Neuronal stem cell (in vitro differentiated cells): ENCODE measurements around the gene SLC6A11.

Source experiments
- DNase-seq: peaks from one replicate; pipeline ENCODE4 v3.0.0-alpha.2; 2013; ENCODE audit warnings: low spot score
- H2AFZ ChIP-seq: one replicate; pipeline ENCODE4 v1.6.1; 2013; ENCODE audit warnings: mild to moderate bottlenecking, low read length, inconsistent platforms
- H2AK5ac ChIP-seq: 2 replicates; pipeline ENCODE4 v1.6.1; 2013; ENCODE audit warnings: low read depth, mild to moderate bottlenecking, inconsistent platforms, low read length, moderate library complexity, mixed read lengths
- H2BK120ac ChIP-seq: 2 replicates; pipeline ENCODE4 v1.6.1; 2013; ENCODE audit warnings: low read depth, mild to moderate bottlenecking, inconsistent platforms, low read length, moderate library complexity, mixed read lengths
- H2BK12ac ChIP-seq: one replicate; pipeline ENCODE4 v1.6.1; 2013; ENCODE audit warnings: low read length, inconsistent platforms
- H2BK15ac ChIP-seq: 2 replicates; pipeline ENCODE4 v1.6.1; 2013; ENCODE audit warnings: mild to moderate bottlenecking, low read length, inconsistent platforms, mixed read lengths
- H2BK5ac ChIP-seq: one replicate; pipeline ENCODE4 v1.6.1; 2013; ENCODE audit warnings: inconsistent platforms, mild to moderate bottlenecking, low read length, moderate library complexity
- H3K14ac ChIP-seq: one replicate; pipeline ENCODE4 v1.6.1; 2013; ENCODE audit warnings: low read length, inconsistent platforms
- H3K18ac ChIP-seq: 2 replicates; pipeline ENCODE4 v1.6.1; 2013; ENCODE audit warnings: low read length, inconsistent platforms
- H3K23ac ChIP-seq: 2 replicates; pipeline ENCODE4 v1.6.1; 2013; ENCODE audit warnings: low read depth, mild to moderate bottlenecking, mixed read lengths, low read length, inconsistent platforms; ENCODE audit not compliant: poor library complexity
- H3K27ac ChIP-seq: replicated peaks from 3 replicates; pipeline ENCODE4 v1.5.1; 2013; ENCODE audit warnings: low read length, inconsistent platforms
- H3K27me3 ChIP-seq, 3 experiments: 2 replicates each; pipeline ENCODE4 v1.6.1; 2013; ENCODE audit warnings: low read length in 3 of 3, mild to moderate bottlenecking in 2 of 3, inconsistent platforms in 1 of 3, low read depth in 1 of 3, mixed read lengths in 1 of 3, moderate library complexity in 1 of 3; ENCODE audit not compliant: control insufficient read depth in 3 of 3, insufficient read depth in 3 of 3
- H3K36me3 ChIP-seq, 2 donors: replicated peaks in 1 of 2; 2 replicates each; pipeline ENCODE4 v1.6.1; 2013; ENCODE audit warnings: low read length in 2 of 2; ENCODE audit not compliant: control insufficient read depth in 2 of 2, insufficient read depth in 2 of 2
- H3K4ac ChIP-seq: 2 replicates; pipeline ENCODE4 v1.6.1; 2013; ENCODE audit warnings: inconsistent platforms, mild to moderate bottlenecking, low read length, moderate library complexity
- H3K4me1 ChIP-seq, 2 donors: 1 replicate in 1 of 2; 2 replicates in 1 of 2; pipeline ENCODE4 v1.6.1; 2013; ENCODE audit warnings: low read length in 2 of 2, low read depth in 1 of 2; ENCODE audit not compliant: control insufficient read depth in 2 of 2, insufficient read depth in 1 of 2
- H3K4me2 ChIP-seq: one replicate; pipeline ENCODE4 v1.6.1; 2013; ENCODE audit warnings: mild to moderate bottlenecking, low read length, inconsistent platforms; ENCODE audit not compliant: insufficient read depth, poor library complexity, severe bottlenecking
- H3K4me3 ChIP-seq, 2 donors: 2 replicates each; pipeline ENCODE4 v1.5.1; 2013; ENCODE audit warnings: low read length in 2 of 2, mild to moderate bottlenecking in 2 of 2, inconsistent platforms in 1 of 2, moderate library complexity in 1 of 2
- H3K79me1 ChIP-seq: one replicate; pipeline ENCODE4 v1.6.1; 2013; ENCODE audit warnings: low read depth, mild to moderate bottlenecking, inconsistent platforms, low read length, moderate library complexity
- H3K9ac ChIP-seq: one replicate; pipeline ENCODE4 v1.6.1; 2013; ENCODE audit warnings: mild to moderate bottlenecking, low read depth, low read length, inconsistent platforms; ENCODE audit not compliant: poor library complexity
- H3K9me3 ChIP-seq, 2 donors: replicated peaks in 1 of 2; 2 replicates each; pipeline versions ENCODE3 to v1.6.1; 2013; ENCODE audit warnings: low read length in 2 of 2, mild to moderate bottlenecking in 2 of 2, inconsistent platforms in 1 of 2, low read depth in 1 of 2, mixed read lengths in 1 of 2, moderate library complexity in 1 of 2; ENCODE audit not compliant: control insufficient read depth in 2 of 2, insufficient read depth in 1 of 2
- H4K8ac ChIP-seq: one replicate; pipeline ENCODE4 v1.6.1; 2013; ENCODE audit warnings: low read depth, mild to moderate bottlenecking, inconsistent platforms, low read length, moderate library complexity
- H4K91ac ChIP-seq: one replicate; pipeline ENCODE4 v1.6.1; 2013; ENCODE audit warnings: low read length, low read depth, mild to moderate bottlenecking, inconsistent platforms; ENCODE audit not compliant: poor library complexity
- WGBS, 2 donors: extraction: QIAGEN DNeasy Blood & Tissue Kit; methylation state at CpG; one replicate each; pipeline ENCODE4 v1.1.7; 2013; ENCODE audit warnings: missing lambda C conversion rate in 2 of 2, mixed read lengths in 1 of 2; ENCODE audit not compliant: insufficient read length in 2 of 2, insufficient replicate concordance in 1 of 2; ENCODE audit errors: extremely low coverage in 2 of 2; 5-methylcytosine and 5-hydroxymethylcytosine counted together

The SLC6A11 gene

GRCh38 chr3:10926256-10926810, 110.3 kb downstream of the SLC6A11 start:
- Histone ChIP-seq H3K14ac (peak overlapping the region; percentile 64), H3K4me2 (no peak overlapping the region), H2AK5ac (no peak overlapping the region), H3K9ac (no peak overlapping the region), H3K4ac (no peak overlapping the region), H2AFZ (no peak overlapping the region), H4K8ac (no peak overlapping the region), H3K79me1 (no peaks in the 10 kb centered on the region), H3K4me1 (peaks cover 0 to 2% of the 10 kb centered on the region in 2 donors), H2BK15ac (no peak overlapping the region), H2BK12ac (no peak overlapping the region), H4K91ac (no peak overlapping the region), H3K23ac (no peak overlapping the region), H3K18ac (peak overlapping the region; percentile 66), H3K4me3 (no peak overlapping the region), H3K27me3 (no peaks in the 10 kb centered on the region), H3K9me3 (peaks cover 0 to 3% of the 10 kb centered on the region in 2 donors), H3K36me3 (no peaks in the 10 kb centered on the region), H3K27ac (no peak overlapping the region), H2BK120ac (no peak overlapping the region), H2BK5ac (no peak overlapping the region)
- no peak for DNase-seq
- no CpG with 5 or more reads among the region's 13 CpGs for whole genome bisulfite sequencing, 2 donors

- Histone ChIP-seq H2BK12ac (no peak overlapping the region), H2AK5ac (no peak overlapping the region), H3K9me3 (peaks cover 0 to 3% of the 10 kb centered on the region in 2 donors), H3K4ac (no peak overlapping the region), H3K18ac (no peak overlapping the region), H4K91ac (no peak overlapping the region), H3K14ac (no peak overlapping the region), H3K27ac (no peak overlapping the region), H2BK5ac (no peak overlapping the region), H2BK15ac (no peak overlapping the region), H3K79me1 (no peaks in the 10 kb centered on the region), H3K4me2 (no peak overlapping the region), H3K4me1 (peaks cover 0 to 2% of the 10 kb centered on the region in 2 donors), H3K9ac (no peak overlapping the region), H3K4me3 (no peak overlapping the region), H3K27me3 (no peaks in the 10 kb centered on the region), H2BK120ac (no peak overlapping the region), H3K23ac (no peak overlapping the region), H4K8ac (no peak overlapping the region), H3K36me3 (no peaks in the 10 kb centered on the region), H2AFZ (no peak overlapping the region)
- no peak for DNase-seq
- WGBS, 2 donors: no CpG with 5 or more reads among the region's 16 CpGs
Observed at GRCh38 chr3:10926811-10927521, 110.9 kb downstream of the SLC6A11 start.

GRCh38 chr3:10927551-10927950, 111.5 kb downstream of the SLC6A11 start:
- no peak overlapping the region for H3K27ac ChIP-seq
- H3K18ac ChIP-seq: peak overlapping the region; percentile 35
- no CpG with 5 or more reads among the region's 4 CpGs for WGBS, 2 donors
- no peak overlapping the region for H2AFZ ChIP-seq
- H3K23ac ChIP-seq: no peak overlapping the region
- no peak overlapping the region for H3K4ac ChIP-seq
- DNase-seq: no peak
- H3K9ac ChIP-seq: no peak overlapping the region
- H2BK15ac ChIP-seq: no peak overlapping the region
- no peak overlapping the region for H3K14ac ChIP-seq
- H2BK5ac ChIP-seq: no peak overlapping the region
- H2BK12ac ChIP-seq: no peak overlapping the region
- no peak overlapping the region for H3K4me2 ChIP-seq
- H3K79me1 ChIP-seq: no peaks in the 10 kb centered on the region
- H3K9me3 ChIP-seq: peaks cover 0 to 3% of the 10 kb centered on the region in 2 donors
- no peak overlapping the region for H2AK5ac ChIP-seq
- H4K8ac ChIP-seq: no peak overlapping the region
- H2BK120ac ChIP-seq: no peak overlapping the region
- no peak overlapping the region for H4K91ac ChIP-seq
- H3K4me1 ChIP-seq: peaks cover 0 to 2% of the 10 kb centered on the region in 2 donors
- H3K36me3 ChIP-seq: no peaks in the 10 kb centered on the region
- no peaks in the 10 kb centered on the region for H3K27me3 ChIP-seq
- no peak overlapping the region for H3K4me3 ChIP-seq

GRCh38 chr3:10928407-10928960, 112.5 kb downstream of the SLC6A11 start:
- Histone ChIP-seq H3K4ac (no peak overlapping the region), H3K14ac (peak overlapping the region; percentile 83), H4K91ac (no peak overlapping the region), H3K27ac (no peak overlapping the region), H3K4me3 (no peak overlapping the region), H2BK120ac (no peak overlapping the region), H3K4me1 (peaks cover 0 to 2% of the 10 kb centered on the region in 2 donors), H2AK5ac (peak overlapping the region; percentile 33), H3K36me3 (no peaks in the 10 kb centered on the region), H2BK5ac (no peak overlapping the region), H2BK12ac (no peak overlapping the region), H3K79me1 (no peaks in the 10 kb centered on the region), H3K4me2 (no peak overlapping the region), H3K9me3 (peaks cover 0 to 3% of the 10 kb centered on the region in 2 donors), H2BK15ac (no peak overlapping the region), H3K18ac (peak overlapping the region; percentile 40), H2AFZ (no peak overlapping the region), H3K23ac (no peak overlapping the region), H4K8ac (no peak overlapping the region), H3K27me3 (no peaks in the 10 kb centered on the region), H3K9ac (no peak overlapping the region)
- DNase-seq: no peak
- WGBS, 2 donors: no CpG with 5 or more reads among the region's 9 CpGs
